HEK293 (cell line): ENCODE measurements around the gene FBH1.
"Not testable (repeated sequence)": the region's sequence is repeated elsewhere in the genome, so short reads cannot be mapped to it uniquely, and the experiment has no call there.

Experiments used
- ZNF549 ChIP-seq: fragments of 450-650 bp; IDR thresholded peaks from 2 replicates; pipeline ENCODE4 v1.5.1; 2018; ENCODE audit warnings: missing biosample characterization, missing genetic modification characterization, mild to moderate bottlenecking, inconsistent platforms, moderate library complexity
- ZNF571 ChIP-seq: fragments of 450-650 bp; formaldehyde crosslinking; IDR thresholded peaks from 2 replicates; pipeline ENCODE4 v1.5.0; 2017; ENCODE audit warnings: missing biosample characterization, missing genetic modification characterization
- TF ChIP-seq, protein P1 (sequence below): fragments of 450-650 bp; formaldehyde crosslinking; optimal IDR thresholded peaks from 2 replicates; pipeline ENCODE3; 2016; ENCODE audit warnings: missing biosample characterization, mild to moderate bottlenecking, missing genetic modification characterization
- TF ChIP-seq, protein P2 (sequence below): fragments of 450-650 bp; formaldehyde crosslinking; IDR thresholded peaks from 2 replicates; pipeline ENCODE4 v1.5.1; 2016; ENCODE audit warnings: missing biosample characterization, missing genetic modification characterization

DNA sequence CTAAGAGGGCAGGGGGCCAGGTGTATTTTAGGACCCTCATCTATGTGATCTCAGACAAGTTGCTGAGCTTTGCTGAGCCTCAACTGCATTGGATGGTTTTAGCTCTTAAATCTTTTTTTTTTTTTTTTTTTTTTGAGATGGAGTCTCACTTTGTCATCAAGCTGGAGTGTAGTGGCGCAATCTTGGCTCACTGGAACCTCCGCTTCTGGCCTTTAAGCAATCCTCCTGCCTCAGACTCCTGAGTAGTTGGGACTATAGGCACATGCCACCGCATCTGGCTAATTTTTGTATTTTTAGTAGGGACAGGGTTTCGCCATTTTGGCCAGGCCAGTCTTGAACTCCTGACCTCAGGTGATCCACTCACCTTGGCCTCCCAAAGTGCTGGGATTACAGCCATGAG, 43.4 kb upstream of the FBH1 start:
- TF ChIP-seq, protein P1, sequence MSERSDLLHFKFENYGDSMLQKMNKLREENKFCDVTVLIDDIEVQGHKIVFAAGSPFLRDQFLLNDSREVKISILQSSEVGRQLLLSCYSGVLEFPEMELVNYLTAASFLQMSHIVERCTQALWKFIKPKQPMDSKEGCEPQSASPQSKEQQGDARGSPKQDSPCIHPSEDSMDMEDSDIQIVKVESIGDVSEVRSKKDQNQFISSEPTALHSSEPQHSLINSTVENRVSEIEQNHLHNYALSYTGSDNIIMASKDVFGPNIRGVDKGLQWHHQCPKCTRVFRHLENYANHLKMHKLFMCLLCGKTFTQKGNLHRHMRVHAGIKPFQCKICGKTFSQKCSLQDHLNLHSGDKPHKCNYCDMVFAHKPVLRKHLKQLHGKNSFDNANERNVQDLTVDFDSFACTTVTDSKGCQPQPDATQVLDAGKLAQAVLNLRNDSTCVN: not testable (repeated sequence)
- TF ChIP-seq ZNF571, ZNF549 (tag by site-specific recombination): not testable (repeated sequence)
- TF ChIP-seq, protein P2, sequence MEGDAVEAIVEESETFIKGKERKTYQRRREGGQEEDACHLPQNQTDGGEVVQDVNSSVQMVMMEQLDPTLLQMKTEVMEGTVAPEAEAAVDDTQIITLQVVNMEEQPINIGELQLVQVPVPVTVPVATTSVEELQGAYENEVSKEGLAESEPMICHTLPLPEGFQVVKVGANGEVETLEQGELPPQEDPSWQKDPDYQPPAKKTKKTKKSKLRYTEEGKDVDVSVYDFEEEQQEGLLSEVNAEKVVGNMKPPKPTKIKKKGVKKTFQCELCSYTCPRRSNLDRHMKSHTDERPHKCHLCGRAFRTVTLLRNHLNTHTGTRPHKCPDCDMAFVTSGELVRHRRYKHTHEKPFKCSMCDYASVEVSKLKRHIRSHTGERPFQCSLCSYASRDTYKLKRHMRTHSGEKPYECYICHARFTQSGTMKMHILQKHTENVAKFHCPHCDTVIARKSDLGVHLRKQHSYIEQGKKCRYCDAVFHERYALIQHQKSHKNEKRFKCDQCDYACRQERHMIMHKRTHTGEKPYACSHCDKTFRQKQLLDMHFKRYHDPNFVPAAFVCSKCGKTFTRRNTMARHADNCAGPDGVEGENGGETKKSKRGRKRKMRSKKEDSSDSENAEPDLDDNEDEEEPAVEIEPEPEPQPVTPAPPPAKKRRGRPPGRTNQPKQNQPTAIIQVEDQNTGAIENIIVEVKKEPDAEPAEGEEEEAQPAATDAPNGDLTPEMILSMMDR: not testable (repeated sequence)
